ENCODE data around the gene FAM186B. TPM values are rescaled to one million over a fixed set of nuclear protein-coding genes. Genes with fewer than 3 reads are reported as not detected.

The FAM186B gene
- total and polyA plus RNA-seq, 2 experiments from 2014 or later = 0.21 to 0.38 TPM

GRCh38 chr12:49558526-49558925, 46.9 kb downstream of the FAM186B start (continued):
- TF ChIP-seq ZNF462 (CRISPR knock-in tag; IDR thresholded peaks at IDR 0.05) = no peak
- no peak for TF ChIP-seq POLR2AphosphoS5 (IDR thresholded peaks at IDR 0.05; ENCODE audit: low read depth)
- no peak for TF ChIP-seq CREB1 (CRISPR knock-in tag; IDR thresholded peaks at IDR 0.05; ENCODE audit: low read depth)
- no peak for TF ChIP-seq ETS1 (IDR thresholded peaks at IDR 0.05)
- no peak for TF ChIP-seq JUNB (IDR thresholded peaks at IDR 0.05; ENCODE audit: unreplicated experiment)
- TF ChIP-seq REST (IDR thresholded peaks at IDR 0.05; ENCODE audit: unreplicated experiment) = no peak

Data from GM23338 (cell line).